ENCODE measurements around the gene MT2A.

The MT2A gene

GRCh38 chr16:56600398-56600999 lies 7.9 kb upstream of the MT2A start:
- peak; percentile 64 for DNase-seq (ENCODE audit: low read depth)
- no peak overlapping the region for H3K4me3 ChIP-seq (replicated peaks; ENCODE audit: low read depth, low read length)
- peak; percentile 80 for TF ChIP-seq CTCF (IDR thresholded peaks at IDR 0.05; ENCODE audit: low read length, missing control alignments)

- no peak for TF ChIP-seq CTCF (IDR thresholded peaks at IDR 0.05; ENCODE audit: low read length, missing control alignments)
- no peak for DNase-seq (ENCODE audit: low read depth)
- H3K4me3 ChIP-seq (replicated peaks; ENCODE audit: low read depth, low read length): no peak overlapping the region
These were observed 7.1 kb upstream of the MT2A start for GRCh38 chr16:56601325-56601724.

GRCh38 chr16:56603589-56603988 lies 4.8 kb upstream of the MT2A start:
- peak; percentile 49 for DNase-seq (ENCODE audit: low read depth)
- no peak overlapping the region for H3K4me3 ChIP-seq (replicated peaks; ENCODE audit: low read depth, low read length)
- TF ChIP-seq CTCF (IDR thresholded peaks at IDR 0.05; ENCODE audit: low read length, missing control alignments): peak; percentile 50

GRCh38 chr16:56604966-56605365 lies 3.4 kb upstream of the MT2A start:
- no peak for DNase-seq (ENCODE audit: low read depth)
- H3K4me3 ChIP-seq (replicated peaks; ENCODE audit: low read depth, low read length): no peak overlapping the region
- no peak for TF ChIP-seq CTCF (IDR thresholded peaks at IDR 0.05; ENCODE audit: low read length, missing control alignments)

DNA sequence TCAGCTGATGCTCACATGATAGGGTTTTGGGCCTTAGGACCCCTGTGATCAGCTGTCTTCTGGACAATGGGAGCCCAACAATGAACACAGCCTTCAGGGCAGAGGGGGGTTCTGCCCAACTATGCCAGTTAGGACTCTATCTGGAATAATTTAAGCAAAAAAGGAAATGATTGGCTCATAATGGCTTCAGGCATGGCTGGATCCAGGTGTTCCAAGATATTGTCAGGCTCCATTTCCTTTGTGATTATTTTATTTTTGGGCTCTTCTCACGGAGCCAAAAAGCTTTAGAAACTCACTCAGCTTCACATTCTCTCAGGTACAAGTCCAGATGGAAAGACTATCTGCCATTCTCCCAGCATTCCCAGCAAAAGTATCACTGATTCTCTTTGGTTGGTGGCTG lies 2.9 kb upstream of the MT2A start:
- H3K4me3 ChIP-seq (replicated peaks; ENCODE audit: low read depth, low read length): no peak overlapping the region

DNA sequence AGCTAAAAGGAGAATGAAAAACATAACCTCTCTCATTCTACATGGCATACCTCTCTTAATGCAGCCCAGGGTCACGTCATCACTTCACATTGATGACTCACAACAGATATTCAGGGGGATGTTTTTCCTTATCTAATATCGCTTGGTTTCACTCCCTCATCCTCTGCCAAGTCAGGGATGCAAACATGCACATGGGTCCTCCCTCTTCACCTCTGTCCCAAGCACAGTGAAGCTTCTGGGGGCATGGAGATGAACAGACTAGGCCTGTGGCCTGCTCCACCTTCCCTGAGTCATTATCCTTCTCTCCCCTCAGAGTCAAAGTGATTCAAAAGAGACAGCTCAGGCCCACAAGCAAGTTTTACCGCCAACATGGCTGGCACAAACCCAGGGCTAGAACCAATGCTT lies 2.3 kb upstream of the MT2A start:
- H3K4me3 ChIP-seq (replicated peaks; ENCODE audit: low read depth, low read length): no peak overlapping the region
- TF ChIP-seq CTCF (IDR thresholded peaks at IDR 0.05; ENCODE audit: low read length, missing control alignments): no peak
- peak; percentile 77 for DNase-seq (ENCODE audit: low read depth)

More for the DNA sequence above, 2.9 kb upstream of the MT2A start:
- DNase-seq (ENCODE audit: low read depth): no peak
- no peak for TF ChIP-seq CTCF (IDR thresholded peaks at IDR 0.05; ENCODE audit: low read length, missing control alignments)

- peak overlapping the region; percentile 23 for H3K4me3 ChIP-seq (replicated peaks; ENCODE audit: low read depth, low read length)
- no peak for TF ChIP-seq CTCF (IDR thresholded peaks at IDR 0.05; ENCODE audit: low read length, missing control alignments)
- peak; percentile 93 for DNase-seq (ENCODE audit: low read depth)
These were observed 1.8 kb upstream of the MT2A start for GRCh38 chr16:56606476-56607108.

All from fibroblast of pulmonary artery (primary cell).